AG09309 (cell line): ENCODE data around the gene RORB.

Experiments
- DNase-seq: peaks from one replicate; pipeline ENCODE4 v3.0.0-alpha.2; 2010; ENCODE audit warnings: low read depth
- H3K4me3 ChIP-seq: 2 replicates; pipeline ENCODE4 v1.5.1; 2011; ENCODE audit warnings: mild to moderate bottlenecking, low read depth, low read length, moderate library complexity; ENCODE audit not compliant: control insufficient read depth
- TF ChIP-seq, protein P1 (sequence below): IDR thresholded peaks from 2 replicates; pipeline ENCODE4 v1.5.1; 2011; ENCODE audit warnings: mild to moderate bottlenecking, low read depth, low read length, inconsistent platforms; ENCODE audit not compliant: insufficient read depth, control insufficient read depth; ENCODE audit errors: missing control alignments

RORB gene

DNA sequence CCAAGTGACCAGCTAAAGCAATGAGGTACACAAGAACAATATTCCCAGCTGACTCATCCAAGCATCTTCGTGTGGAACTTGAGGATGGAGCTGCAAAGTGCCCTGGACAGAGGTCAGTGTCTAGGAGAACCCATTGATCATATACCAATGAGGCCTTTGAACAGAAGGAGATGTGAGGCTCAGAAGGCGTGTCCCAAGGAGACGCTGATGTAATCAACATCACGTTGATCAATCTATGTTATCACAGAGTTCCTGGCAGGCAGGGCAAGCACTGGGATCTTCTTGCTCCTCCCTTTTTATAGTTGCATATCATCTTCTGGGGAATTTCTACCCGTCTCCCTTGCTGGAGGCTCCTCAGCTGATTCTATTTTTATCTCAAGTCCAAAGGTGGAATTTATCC, 227.2 kb downstream of the RORB start:
- no peak overlapping the region for H3K4me3 ChIP-seq
- TF ChIP-seq, protein P1, sequence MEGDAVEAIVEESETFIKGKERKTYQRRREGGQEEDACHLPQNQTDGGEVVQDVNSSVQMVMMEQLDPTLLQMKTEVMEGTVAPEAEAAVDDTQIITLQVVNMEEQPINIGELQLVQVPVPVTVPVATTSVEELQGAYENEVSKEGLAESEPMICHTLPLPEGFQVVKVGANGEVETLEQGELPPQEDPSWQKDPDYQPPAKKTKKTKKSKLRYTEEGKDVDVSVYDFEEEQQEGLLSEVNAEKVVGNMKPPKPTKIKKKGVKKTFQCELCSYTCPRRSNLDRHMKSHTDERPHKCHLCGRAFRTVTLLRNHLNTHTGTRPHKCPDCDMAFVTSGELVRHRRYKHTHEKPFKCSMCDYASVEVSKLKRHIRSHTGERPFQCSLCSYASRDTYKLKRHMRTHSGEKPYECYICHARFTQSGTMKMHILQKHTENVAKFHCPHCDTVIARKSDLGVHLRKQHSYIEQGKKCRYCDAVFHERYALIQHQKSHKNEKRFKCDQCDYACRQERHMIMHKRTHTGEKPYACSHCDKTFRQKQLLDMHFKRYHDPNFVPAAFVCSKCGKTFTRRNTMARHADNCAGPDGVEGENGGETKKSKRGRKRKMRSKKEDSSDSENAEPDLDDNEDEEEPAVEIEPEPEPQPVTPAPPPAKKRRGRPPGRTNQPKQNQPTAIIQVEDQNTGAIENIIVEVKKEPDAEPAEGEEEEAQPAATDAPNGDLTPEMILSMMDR, result no peak
- no peak for DNase-seq

DNA sequence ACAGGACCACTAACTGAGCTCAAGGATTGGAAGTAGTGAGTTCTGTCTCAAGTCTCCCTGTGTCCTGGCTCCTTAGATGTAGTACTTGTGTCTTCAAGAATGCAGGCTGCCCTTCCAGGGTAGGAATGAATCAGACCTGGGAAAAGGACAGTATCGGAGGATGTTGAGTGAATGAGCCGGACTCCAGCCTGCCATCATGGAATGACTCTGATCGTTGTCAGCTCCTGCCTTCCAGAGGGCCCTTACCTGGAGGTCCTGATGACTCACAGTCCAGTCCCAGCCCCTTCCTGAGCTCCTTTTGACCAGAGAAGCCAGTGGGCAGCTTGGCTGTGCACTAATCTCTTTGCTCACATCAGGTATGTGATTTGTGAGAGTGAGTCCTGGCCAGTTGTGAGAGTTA, 229.4 kb downstream of the RORB start:
- TF ChIP-seq, protein P1, result no peak
- H3K4me3 ChIP-seq, result no peak overlapping the region
- DNase-seq, result no peak

DNA sequence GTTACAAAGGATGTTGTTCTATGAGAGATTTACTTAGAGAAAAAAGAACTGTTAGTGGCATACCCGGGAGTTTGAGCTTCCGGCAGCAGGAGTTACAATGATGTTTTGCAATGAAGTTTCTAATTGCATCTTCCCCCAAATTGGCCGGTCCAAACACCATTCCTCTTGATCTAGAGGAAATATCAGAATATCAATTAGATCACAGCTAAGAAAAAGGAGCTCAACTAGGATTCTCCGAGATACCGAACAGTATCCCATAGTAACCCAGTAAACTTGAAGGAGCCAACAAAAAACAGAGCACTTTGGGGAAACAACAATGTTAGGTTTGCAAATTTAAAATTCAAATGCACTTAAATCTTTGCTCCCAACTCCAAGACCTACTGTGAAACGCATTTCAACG, 231.0 kb downstream of the RORB start:
- DNase-seq, result no peak
- no peak overlapping the region for H3K4me3 ChIP-seq
- TF ChIP-seq, protein P1, result no peak

DNA sequence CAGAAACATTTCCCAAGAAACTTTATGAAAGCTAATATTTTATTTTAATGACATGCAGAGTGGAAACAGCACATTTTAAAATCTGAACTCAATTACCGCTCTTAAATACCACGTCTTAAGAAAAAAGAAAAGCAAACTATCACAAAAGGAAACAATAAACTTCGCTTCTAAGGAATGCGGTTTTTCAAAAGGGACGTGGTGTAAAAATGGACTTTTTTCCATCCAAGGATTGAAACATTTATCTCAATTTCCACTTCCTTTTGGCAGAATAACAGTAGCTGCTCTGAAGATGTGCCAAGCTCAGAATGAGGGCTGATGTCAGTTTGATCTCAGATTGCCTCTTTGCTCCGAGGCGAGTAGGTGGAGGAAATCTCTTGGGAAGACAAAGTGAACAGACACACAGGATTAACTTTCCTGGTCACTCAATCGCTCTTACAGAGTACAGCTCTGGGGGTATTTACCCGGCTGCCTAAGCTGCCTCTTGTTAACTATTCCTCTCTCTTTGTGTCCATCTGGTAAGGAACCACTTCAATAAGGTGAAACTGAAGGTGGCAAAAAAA, 232.1 kb downstream of the RORB start:
- no peak for DNase-seq
- no peak overlapping the region for H3K4me3 ChIP-seq
- TF ChIP-seq, protein P1, result no peak

DNA sequence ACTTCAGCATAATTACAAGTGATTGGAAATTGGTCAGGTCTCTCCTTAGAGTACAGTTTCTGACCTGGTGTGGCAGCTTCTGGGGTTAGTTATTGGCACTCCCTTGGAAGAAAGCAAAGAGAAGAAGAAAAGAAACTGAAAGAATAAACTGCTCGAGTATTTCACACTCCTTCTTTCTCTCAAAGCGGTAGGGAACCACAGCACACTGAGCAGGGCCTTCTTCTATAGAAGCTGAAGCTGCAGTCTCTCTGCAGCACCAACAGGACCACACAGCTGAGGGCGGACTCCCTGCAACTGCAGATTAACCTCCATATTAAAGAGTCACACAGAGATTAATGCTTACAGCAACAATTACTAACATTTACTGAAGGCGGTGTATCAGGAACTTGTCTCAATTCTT, 238.6 kb downstream of the RORB start:
- TF ChIP-seq, protein P1, result no peak
- no peak overlapping the region for H3K4me3 ChIP-seq
- no peak for DNase-seq

GRCh38 chr9:74736646-74737045, 239.5 kb downstream of the RORB start:
- TF ChIP-seq, protein P1, result no peak
- H3K4me3 ChIP-seq, result no peak overlapping the region
- no peak for DNase-seq
